Activated CD8-positive, alpha-beta memory T cell treated with anti-CD3 and anti-CD28 coated beads, Interleukin-2, amount 50 U/mL, for 24 hours (primary cell): ENCODE data around the gene PCDH12.

Experiments
- DNase-seq: peaks from one replicate; pipeline ENCODE4 v3.0.0-alpha.2; 2020; ENCODE audit errors: extremely low read depth

PCDH12 gene

DNA sequence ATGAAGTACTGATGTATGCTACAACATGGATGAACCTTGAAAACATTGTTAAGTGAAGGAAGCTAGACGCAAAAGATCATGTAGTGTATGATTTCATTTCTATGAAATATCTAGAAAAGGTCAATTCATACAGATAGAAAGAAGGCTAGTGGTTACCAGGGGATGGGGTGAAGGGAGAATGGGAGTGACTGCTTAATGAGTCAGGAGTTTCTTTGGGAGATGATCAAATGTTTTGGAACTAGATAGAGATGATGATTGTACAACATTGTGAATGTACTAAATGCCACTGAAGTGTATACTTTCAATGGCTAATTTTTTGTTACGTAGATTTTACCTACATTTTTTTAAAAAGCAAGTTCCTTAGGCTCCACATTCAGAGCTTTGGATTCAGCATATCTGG is 49.2 kb downstream of the PCDH12 start:
- DNase-seq = no peak

- DNase-seq = no peak
Observed at GRCh38 chr5:141906972-141907371, 51.0 kb downstream of the PCDH12 start.

DNA sequence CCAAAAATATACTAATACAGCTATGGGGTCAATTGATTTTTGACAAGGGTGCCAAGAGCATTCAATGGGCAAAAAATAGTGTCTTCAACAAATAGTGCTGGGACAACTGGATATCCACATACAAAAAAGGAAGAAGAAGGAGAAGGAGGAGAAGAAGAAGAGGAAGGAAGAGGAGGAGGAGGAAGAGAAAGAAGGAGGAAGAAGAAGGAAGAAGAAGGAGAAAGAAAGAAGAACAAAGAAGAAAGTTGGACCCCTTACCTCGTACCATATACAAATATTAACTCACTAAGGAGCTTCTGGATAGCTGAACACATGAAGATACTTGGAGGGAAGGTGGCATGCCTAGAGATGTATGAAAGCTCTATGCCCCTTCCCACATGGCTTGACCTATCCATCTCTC is 51.5 kb downstream of the PCDH12 start:
- no peak for DNase-seq

DNA sequence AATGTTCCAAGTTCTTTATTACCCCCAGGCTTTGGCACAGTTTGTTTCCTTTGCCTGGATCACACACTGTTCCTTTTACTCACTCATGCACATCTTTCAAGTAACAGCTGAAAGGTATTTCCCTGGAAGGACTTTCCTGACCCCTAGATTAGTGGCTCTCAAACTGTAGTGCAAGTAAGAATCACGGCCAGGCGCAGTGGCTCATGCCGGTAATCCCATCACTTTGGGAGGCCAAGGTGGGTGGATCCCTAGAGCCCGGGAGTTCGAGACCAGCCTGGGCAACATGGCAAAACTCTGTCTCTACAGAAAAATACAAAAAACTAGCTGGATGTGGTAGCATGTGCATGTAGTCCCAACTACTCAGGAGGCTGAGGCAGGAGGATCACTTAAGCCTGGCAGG is 53.5 kb downstream of the PCDH12 start:
- DNase-seq = no peak

GRCh38 chr5:141903261-141903660 is 54.7 kb downstream of the PCDH12 start:
- no peak for DNase-seq

- no peak for DNase-seq
Observed at GRCh38 chr5:141902015-141902814, 55.8 kb downstream of the PCDH12 start.

DNA sequence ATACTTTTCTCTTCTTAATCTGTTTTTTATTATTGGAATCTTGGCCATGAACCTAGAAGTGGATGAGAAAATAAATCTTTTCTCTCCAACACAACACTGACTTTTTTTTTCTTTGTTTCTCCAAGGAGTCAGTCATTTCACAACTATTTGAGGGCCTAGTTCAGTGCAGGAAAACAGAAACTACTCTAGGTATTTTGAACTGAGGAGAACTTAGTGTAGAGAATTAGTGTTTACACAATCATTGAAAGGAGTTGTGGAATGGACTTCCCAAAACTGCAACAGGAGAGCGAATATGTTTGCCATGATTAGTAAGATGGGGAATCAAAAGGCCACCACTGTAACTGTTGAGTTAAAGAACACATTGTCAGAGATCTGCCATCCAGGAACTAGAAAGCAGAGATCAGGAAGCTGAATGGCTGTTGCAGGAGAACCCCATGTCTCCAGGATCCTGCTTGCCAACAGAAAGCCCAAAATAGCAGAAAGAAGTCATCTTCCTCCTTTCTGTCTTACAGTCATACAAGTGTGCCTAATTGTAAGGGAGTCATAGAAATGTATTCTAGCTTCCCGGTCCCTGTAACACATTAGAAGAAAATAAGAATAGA is 59.5 kb downstream of the PCDH12 start:
- DNase-seq = no peak

DNA sequence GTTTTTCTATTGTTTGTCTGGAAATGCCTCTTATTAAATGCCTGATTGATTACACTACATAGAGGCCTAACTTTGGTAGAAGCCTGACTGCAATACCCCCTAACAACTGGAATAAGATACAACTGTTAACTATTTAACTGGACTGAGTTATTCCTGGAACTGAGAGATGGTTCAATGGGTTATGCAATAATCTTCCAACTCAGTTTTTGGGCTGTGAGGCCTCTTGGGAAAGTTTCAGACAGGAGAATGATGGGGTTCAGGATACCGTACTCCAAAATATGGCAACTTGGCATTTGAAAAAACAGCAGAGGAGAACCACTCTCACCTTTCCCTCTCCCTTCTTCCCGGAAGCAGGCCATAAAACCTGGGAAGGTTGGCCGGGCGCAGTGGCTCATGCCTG is 60.6 kb downstream of the PCDH12 start:
- no peak for DNase-seq
